ENCODE data around the gene ARL4D.

- no peak for TF ChIP-seq ELF1 (IDR thresholded peaks at IDR 0.05; ENCODE audit: borderline replicate concordance, low read depth)
- TF ChIP-seq EZH2 (IDR thresholded peaks at IDR 0.05), result no peak
- no peak for TF ChIP-seq FOSL1 (IDR thresholded peaks at IDR 0.05; ENCODE audit: low read depth)
- TF ChIP-seq CTCF (IDR thresholded peaks at IDR 0.05 in 2 of 3, conservative IDR thresholded peaks at IDR 0.05 in 1 of 3; ENCODE audit: borderline replicate concordance in 1 of 3, insufficient read depth in 1 of 3, low read depth in 2 of 3, low read length in 2 of 3), result no peak
- TF ChIP-seq POLR2A (IDR thresholded peaks at IDR 0.05; ENCODE audit: borderline replicate concordance, extremely low read depth, insufficient read depth, insufficient read length), result no peak
- TF ChIP-seq, protein P1, sequence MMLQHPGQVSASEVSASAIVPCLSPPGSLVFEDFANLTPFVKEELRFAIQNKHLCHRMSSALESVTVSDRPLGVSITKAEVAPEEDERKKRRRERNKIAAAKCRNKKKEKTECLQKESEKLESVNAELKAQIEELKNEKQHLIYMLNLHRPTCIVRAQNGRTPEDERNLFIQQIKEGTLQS (IDR thresholded peaks at IDR 0.05), result no peak
- TF ChIP-seq REST (IDR thresholded peaks at IDR 0.05; ENCODE audit: low read depth), result no peak
- TF ChIP-seq POLR2AphosphoS5 (IDR thresholded peaks at IDR 0.05; ENCODE audit: low read depth, low read length), result no peak
- no peak for TF ChIP-seq JUND (IDR thresholded peaks at IDR 0.05)
- TF ChIP-seq, protein P2, sequence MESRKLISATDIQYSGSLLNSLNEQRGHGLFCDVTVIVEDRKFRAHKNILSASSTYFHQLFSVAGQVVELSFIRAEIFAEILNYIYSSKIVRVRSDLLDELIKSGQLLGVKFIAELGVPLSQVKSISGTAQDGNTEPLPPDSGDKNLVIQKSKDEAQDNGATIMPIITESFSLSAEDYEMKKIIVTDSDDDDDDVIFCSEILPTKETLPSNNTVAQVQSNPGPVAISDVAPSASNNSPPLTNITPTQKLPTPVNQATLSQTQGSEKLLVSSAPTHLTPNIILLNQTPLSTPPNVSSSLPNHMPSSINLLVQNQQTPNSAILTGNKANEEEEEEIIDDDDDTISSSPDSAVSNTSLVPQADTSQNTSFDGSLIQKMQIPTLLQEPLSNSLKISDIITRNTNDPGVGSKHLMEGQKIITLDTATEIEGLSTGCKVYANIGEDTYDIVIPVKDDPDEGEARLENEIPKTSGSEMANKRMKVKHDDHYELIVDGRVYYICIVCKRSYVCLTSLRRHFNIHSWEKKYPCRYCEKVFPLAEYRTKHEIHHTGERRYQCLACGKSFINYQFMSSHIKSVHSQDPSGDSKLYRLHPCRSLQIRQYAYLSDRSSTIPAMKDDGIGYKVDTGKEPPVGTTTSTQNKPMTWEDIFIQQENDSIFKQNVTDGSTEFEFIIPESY (IDR thresholded peaks at IDR 0.05; ENCODE audit: extremely low read depth, insufficient replicate concordance, low read length), result no peak
- no peak for TF ChIP-seq SP1 (IDR thresholded peaks at IDR 0.05; ENCODE audit: low read depth)
These were observed 2.2 kb upstream of the ARL4D start for GRCh38 chr17:43396491-43397060.

Data from HCT116 (cell line).